G401.6 (cell line): Measurements from ENCODE around the gene SLC2A1.

Experiments used
- FAIRE-seq: peaks from 2 replicates; lab custom pipeline; 2012; peaks lifted over from hg19 to GRCh38; lab: Jason Lieb, UNC

The SLC2A1 gene

GRCh38 chr1:42960122-42960390 lies 1.4 kb upstream of the SLC2A1 start:
- no peak for FAIRE-seq

DNA sequence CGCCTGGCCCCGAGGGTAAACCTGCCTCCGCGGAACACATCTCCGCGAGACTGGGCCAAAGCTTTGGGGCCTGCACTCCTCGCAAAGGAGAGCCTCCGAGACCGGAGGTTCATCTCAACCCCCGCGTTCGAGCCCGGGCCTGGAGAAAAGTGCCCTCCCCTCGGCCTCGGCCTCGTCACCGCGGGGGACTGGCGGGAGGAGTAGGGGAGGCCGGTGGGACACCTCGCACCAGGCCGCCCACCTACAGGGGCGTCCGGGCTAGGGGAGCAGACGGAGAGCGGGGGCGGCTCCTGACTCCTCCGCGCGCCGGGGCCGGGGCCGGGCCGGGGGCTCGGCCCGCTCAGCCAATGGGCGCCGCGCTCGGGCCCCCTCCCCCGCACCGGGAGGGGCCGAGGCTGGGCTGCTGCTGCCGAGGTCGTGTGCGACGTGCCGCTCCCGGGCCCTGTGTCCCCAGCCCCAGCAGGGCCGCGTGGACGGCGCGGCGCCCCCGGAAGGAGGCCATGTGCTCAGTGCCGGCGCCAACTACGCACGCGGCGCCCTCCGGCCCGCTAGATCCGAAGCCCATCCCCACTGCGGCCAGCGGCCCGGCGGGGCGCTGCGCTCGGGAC lies 684 bp downstream of the SLC2A1 start:
- no peak for FAIRE-seq

- FAIRE-seq: no peak
Measured at GRCh38 chr1:42957229-42957879, 1.3 kb downstream of the SLC2A1 start.

- FAIRE-seq: no peak
Measured at GRCh38 chr1:42956739-42957138, 1.9 kb downstream of the SLC2A1 start.

- FAIRE-seq: no peak
Measured at GRCh38 chr1:42955311-42956063, 3.2 kb downstream of the SLC2A1 start.

DNA sequence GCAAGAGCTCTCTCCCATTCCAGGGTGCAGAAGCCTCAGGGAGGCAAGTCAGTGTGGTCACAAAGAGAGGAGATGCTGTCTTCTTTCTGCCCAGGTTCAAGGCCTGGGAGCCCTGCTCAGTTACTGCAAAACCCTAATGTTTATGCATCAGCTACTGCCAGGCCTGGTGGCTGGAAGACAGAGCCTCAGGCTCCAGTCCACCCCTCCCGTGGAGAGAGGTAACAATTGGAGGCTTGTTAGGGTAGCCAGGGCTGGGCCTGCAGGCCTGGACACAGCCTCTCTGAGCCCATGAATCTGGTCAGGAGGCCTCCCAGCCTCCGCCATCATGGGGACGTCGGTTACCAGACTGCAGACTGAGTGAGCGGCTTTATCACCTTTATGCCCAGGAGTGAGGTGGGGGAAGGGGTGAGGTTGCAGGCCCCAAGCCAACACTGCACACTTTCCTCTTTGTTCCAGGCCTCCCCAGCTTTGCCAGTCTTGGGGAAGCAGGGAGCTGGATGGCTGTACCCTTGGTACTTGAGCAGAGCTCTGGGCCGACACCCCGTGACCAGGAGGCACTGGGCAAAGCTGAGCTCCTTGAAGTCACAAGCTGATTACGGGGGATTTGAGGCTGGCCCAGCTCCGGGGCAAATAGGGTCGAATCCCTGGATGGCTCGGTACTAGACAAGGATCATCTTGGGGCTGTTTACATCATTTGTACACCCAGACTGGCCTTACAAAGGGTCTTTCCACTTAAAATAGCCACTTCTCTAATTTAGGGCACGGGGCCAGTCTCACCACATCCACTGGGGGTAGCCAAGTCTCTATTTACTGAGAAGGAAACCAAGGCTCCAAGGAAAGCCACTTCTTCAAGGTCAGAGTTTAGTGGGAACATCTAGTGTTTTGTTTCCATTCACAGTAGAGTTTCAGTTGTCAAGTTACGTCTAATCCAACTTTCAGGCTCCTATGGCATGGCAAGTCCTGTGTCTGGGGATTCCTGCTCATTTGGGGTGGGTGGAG lies 5.2 kb downstream of the SLC2A1 start:
- FAIRE-seq: no peak

DNA sequence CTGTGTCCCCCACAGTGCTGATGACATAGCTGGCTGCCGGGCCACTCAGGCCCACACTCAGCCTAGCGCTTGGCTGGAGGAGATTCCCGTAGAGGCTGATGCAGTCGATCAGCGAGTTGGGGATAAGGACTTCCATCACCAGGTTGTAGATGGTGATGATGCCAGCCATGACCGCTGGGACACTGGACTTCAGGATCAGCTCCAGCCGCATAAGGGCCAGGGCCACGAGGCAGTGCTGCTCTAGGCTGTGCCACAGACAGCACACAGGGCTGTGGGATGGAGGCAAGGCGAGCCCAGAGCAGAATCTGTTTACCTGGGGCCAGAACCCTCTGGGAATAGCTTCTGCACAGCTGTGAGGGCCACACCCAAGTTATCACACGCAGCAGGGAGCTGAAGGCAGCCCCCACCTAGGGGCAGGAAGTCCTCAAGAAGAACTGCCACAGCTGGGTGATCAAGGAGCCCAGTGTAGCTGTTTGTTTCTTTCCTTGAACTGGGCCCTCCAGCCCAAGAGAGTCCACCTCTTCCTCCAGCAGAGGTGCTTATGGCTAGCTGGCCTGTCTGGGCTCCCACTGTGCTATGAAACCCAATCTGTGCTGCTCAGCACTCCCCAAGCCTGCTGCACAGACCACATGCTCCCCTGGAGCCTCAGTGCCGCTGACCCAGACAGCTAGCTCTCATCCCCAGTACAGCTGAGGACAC lies 6.2 kb downstream of the SLC2A1 start:
- no peak for FAIRE-seq

- no peak for FAIRE-seq
Measured at GRCh38 chr1:42951588-42951987, 7.1 kb downstream of the SLC2A1 start.

DNA sequence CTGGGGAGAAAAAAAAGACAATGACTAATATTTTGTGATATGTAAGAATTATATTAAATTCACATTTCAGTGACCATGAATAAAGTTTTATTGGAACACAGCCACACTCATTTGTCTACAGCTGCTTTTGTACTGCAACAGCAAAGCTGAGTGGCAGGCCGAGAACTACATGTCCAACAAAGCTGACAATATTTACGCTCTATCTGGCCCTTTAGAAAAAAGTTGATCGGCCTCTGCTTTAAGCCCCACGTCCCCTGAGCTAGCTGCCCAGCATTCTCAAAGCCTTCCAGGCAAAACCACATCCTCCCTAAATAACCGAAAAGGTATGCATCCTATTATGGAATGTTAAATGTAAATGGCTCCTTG lies 8.6 kb downstream of the SLC2A1 start:
- no peak for FAIRE-seq

- no peak for FAIRE-seq
Measured at GRCh38 chr1:42949312-42950115, 9.2 kb downstream of the SLC2A1 start.

- no peak for FAIRE-seq
Measured at GRCh38 chr1:42947965-42948732, 10.5 kb downstream of the SLC2A1 start.

DNA sequence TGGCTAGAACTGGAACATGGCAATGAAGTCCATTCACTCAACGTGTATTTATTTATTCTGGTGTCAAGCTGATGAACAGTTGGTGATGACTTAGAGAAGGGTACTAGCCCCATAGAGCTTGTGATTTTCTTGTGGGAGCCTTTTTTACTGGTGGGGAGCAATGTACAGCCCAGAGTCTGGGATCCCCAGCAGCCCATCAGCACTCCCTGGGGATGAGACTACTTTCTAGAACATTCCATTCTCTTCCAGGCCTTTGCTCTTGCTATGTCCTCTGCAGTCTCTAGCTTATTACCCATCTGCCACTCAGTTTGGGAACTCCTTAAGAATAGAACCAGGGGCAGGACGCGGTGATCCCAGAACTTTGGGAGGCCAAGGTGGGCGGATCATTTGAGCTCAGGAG lies 11.6 kb downstream of the SLC2A1 start:
- FAIRE-seq: no peak

DNA sequence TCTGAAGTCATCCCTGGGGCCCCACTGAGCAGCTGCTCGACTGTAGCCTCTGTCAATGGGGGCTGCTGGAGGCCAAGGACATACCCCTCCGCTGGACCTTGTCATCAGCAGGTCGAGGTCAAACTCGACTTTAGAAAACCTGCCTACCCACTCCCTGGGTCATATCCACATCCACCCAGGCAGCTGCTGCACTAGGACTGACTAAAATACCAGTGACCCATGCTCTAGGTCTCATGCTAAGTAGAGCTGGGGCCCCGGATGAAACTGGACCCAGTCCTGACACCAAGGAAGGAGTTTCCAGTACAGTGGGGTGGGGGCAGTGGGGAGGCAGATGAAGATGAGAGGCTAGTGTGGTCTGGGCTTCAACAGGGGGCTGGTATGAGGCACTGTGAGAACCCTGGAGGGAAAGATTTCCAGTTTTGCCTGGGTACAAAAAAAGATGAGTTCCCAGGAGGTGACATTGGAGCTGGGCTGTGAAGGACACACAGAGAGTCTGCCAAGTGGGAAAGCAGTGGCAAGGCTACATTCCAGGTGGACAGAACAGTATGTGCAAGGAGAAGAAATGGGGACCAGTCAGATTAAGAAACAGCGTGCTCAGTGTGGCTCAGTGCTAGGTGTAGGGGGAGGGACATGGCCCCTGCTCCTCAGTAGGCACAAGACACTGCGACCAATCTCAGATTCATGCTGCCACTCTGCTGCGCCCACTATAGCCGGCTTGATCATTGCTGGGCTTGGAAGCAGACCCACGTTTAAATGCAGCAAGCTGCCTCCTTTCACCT lies 12.4 kb downstream of the SLC2A1 start:
- no peak for FAIRE-seq

- no peak for FAIRE-seq
Measured at GRCh38 chr1:42945164-42945563, 13.5 kb downstream of the SLC2A1 start.

DNA sequence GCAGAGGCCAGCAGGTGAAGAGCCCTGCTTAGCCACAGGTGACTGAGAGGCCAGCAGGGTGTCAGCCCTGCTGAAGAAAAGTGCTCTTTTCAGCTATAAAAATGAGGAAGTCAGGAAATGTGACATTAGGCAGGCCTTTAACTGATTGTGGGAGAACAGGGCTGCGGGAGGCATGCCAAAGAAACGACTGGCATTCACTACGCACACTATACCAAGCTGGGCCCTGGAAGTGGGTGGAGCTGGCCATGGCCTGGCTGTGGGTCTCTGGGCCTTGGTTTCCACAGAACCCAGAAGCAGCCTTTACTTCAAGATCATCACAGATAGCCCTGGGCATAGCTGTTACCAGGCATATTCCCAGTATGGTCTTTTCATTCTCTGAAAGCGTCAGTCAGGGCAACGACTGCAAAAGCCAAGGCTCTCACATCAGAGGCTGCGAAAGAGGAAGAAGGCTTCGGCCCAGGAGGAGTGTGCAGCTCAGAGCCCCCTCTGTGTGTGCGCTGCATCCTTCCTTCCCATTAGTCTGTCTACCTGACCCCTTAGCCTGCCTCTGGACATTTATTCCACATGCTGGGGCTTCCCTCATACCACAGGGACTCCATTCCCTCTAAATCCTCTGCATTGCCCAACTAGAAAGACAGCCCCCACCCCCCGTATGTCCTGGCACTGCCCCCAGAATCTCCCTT lies 14.3 kb downstream of the SLC2A1 start:
- no peak for FAIRE-seq

GRCh38 chr1:42943728-42944127 lies 14.9 kb downstream of the SLC2A1 start:
- FAIRE-seq: no peak

DNA sequence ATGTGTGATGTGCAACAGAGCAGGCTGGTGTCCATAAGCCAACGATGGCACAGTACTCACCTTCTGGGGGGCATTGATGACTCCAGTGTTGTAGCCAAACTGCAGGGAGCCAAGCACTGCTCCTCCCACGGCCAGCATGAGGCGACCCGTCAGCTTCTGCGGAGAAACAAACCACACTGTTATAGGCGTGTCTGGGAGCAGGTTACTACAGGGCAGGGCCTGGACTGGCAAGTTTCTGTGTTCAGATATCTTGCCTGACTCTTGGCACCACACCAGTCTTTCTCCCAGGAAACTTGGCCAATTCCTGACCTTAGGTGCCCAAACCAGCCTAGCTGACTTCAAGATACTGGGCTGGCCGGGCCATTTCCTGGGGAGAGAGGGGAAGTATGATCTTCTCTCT lies 15.5 kb downstream of the SLC2A1 start:
- FAIRE-seq: no peak

DNA sequence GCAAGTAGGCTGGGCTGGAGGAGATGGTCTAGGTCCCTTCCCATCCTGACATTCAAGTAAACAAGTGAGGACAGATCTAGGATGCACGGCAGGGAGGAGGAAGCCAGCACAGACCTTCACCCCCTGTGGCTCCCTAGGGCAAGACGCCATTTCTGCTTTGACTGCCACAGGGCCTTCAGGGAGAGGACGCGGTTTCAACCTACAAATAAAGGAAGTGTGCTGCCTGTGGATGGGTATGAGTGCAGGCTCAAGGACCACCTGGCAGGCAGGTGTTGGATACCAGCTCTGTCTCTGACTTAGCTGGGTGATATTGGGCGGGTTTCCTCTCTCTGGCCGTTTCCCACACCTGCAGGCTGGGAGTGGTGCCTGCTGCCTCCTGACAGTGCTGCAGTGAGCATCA lies 16.2 kb downstream of the SLC2A1 start:
- FAIRE-seq: no peak
